Sigmoid colon (tissue), 7 donors: ENCODE measurements around the gene ZNF777. TPM values are rescaled to one million over a fixed set of nuclear protein-coding genes. Genes with fewer than 3 reads are reported as not detected.
A peak's percentile ranks its signal among the peaks of the same experiment; 100 is the strongest.

ENCODE experiments used
- DNase-seq: peaks from one replicate; pipeline ENCODE4 v3.0.0-alpha.2; 2019
- H3K27ac ChIP-seq, 4 donors: fragments of 200-600 bp; sonication (generic); one replicate each; pipeline ENCODE4 v1.5.1; 2016 to 2019; ENCODE audit warnings: mild to moderate bottlenecking in 1 of 4
- H3K27me3 ChIP-seq, 3 donors: fragments of 200-600 bp; sonication (generic); one replicate each; pipeline ENCODE4 v1.5.1; 2019; ENCODE audit warnings: mild to moderate bottlenecking in 1 of 3
- H3K36me3 ChIP-seq, 4 donors: fragments of 200-600 bp; sonication (generic); one replicate each; pipeline ENCODE4 v1.5.1; 2016 to 2019
- H3K4me1 ChIP-seq, 4 donors: fragments of 200-600 bp; sonication (generic); one replicate each; pipeline ENCODE4 v1.5.1; 2017 to 2019
- H3K4me3 ChIP-seq, 4 donors: fragments of 200-600 bp; sonication (generic); one replicate each; pipeline ENCODE4 v1.5.1; 2017 to 2019; ENCODE audit warnings: mild to moderate bottlenecking in 2 of 4, moderate library complexity in 1 of 4
- H3K9me3 ChIP-seq, 4 donors: fragments of 200-600 bp in 3 of 4; sonication (generic) in 3 of 4; one replicate each; pipeline versions ENCODE4 v1.5.1 to v1.6.1; 2013 to 2019
- CTCF ChIP-seq, 4 experiments: fragments of 450-650 bp in 3 of 4; fragments of 200-600 bp in 1 of 4; IDR thresholded peaks; one replicate each; pipeline ENCODE4 v1.5.1; 2016 to 2019; ENCODE audit warnings: antibody characterized with exemption in 4 of 4, mild to moderate bottlenecking in 3 of 4, moderate library complexity in 2 of 4
- EP300 ChIP-seq, 4 donors: sonication (generic); formaldehyde crosslinking; IDR thresholded peaks; one replicate each; pipeline ENCODE4 v1.6.1; 2017; ENCODE audit warnings: antibody characterized with exemption in 4 of 4
- POLR2A ChIP-seq, 2 donors: fragments of 450-650 bp; IDR thresholded peaks; one replicate each; pipeline ENCODE4 v1.6.1; 2016; ENCODE audit warnings: antibody characterized with exemption in 2 of 2, mild to moderate bottlenecking in 2 of 2, moderate library complexity in 2 of 2
- POLR2AphosphoS5 ChIP-seq, 4 donors: sonication (generic); formaldehyde crosslinking; IDR thresholded peaks; one replicate each; pipeline ENCODE4 v1.6.1; 2017; ENCODE audit warnings: antibody characterized with exemption in 4 of 4
- WGBS, 2 donors: extraction: QIAGEN DNeasy Blood & Tissue Kit; methylation state at CpG; one replicate each; pipeline ENCODE4 v1.1.7; 2013; 5-methylcytosine and 5-hydroxymethylcytosine counted together
- intact Hi-C: fragments of 100-400 bp; cut with DNase I; formaldehyde crosslinking; loops from one replicate; pipeline ENCODE4 v1.15.1; 2023
- polyA plus RNA-seq, 3 donors: library from polyadenylated mRNA; stranded (reverse); fragments of 200-250 nt; gene quantifications; one replicate each; pipeline ENCODE4 v1.2.3, GENCODE V29; 2013
- total RNA-seq, 4 donors: library from RNA; depleted of rRNA; stranded (reverse); fragments of >200 nt; gene quantifications; one replicate each; pipeline ENCODE4 v1.1.0, GENCODE V29; 2016
- donor health status: healthy with polysubstance abuse.
- donor health status: Bipolar disorder and iron deficiency.
- donor health status: healthy.

ZNF777 gene
- total and polyA plus RNA-seq, 7 donors, result 4.2 to 8.8 (median 6.6) TPM

GRCh38 chr7:149427096-149427680, 33.7 kb downstream of the ZNF777 start:
- DNase-seq, result no peak
- Histone ChIP-seq H3K4me1 (peaks cover 0 to 12% (median 10%) of the 10 kb centered on the region in 4 donors), H3K4me3 (no peak overlapping the region), H3K9me3 (no peaks in the 10 kb centered on the region), H3K27me3 (peaks cover 0 to 11% (median 0%) of the 10 kb centered on the region in 3 donors), H3K27ac (no peak overlapping the region), H3K36me3 (peaks cover 4 to 18% (median 9%) of the 10 kb centered on the region in 4 donors)
- WGBS, 2 donors, result 93 to 95% methylated on average over 4 of the region's 4 CpGs
- TF ChIP-seq POLR2AphosphoS5 (IDR thresholded peaks at IDR 0.05) (no peak), POLR2A (IDR thresholded peaks at IDR 0.05) (no peak)
- intact Hi-C loops, result no loop called here

GRCh38 chr7:149423449-149424110, 37.3 kb downstream of the ZNF777 start:
- WGBS, 2 donors, result 57 to 71% methylated on average over 24 of the region's 24 CpGs
- Histone ChIP-seq H3K36me3 (no peaks in the 10 kb centered on the region), H3K4me1 (peaks cover 0 to 16% (median 12%) of the 10 kb centered on the region in 4 donors), H3K4me3 (peak overlapping the region in 2 of 4 donors; percentile 43 to 52), H3K27ac (no peak overlapping the region), H3K27me3 (peaks cover 0 to 11% (median 0%) of the 10 kb centered on the region in 3 donors), H3K9me3 (no peaks in the 10 kb centered on the region)
- TF ChIP-seq POLR2AphosphoS5 (IDR thresholded peaks at IDR 0.05) (no peak), POLR2A (IDR thresholded peaks at IDR 0.05) (no peak), CTCF (IDR thresholded peaks at IDR 0.05) (no peak), EP300 (IDR thresholded peaks at IDR 0.05) (no peak)
- DNase-seq, result no peak
- intact Hi-C loops, result loop anchor here (2.0 to 5.0 kb wide), 3 partner anchors 37 to 161 kb away; partner anchors contain the start of genes ZNF746, ZNF777 and ZNF783

GRCh38 chr7:149422914-149423301, 38.0 kb downstream of the ZNF777 start:
- WGBS, 2 donors, result 2 to 6% methylated on average over 35 of the region's 35 CpGs
- peak overlapping the region in 2 of 4 donors; percentile 5 to 21 for H3K27ac ChIP-seq

GRCh38 chr7:149422162-149422913, 38.5 kb downstream of the ZNF777 start:
- Histone ChIP-seq H3K4me1 (peaks cover 0 to 16% (median 12%) of the 10 kb centered on the region in 4 donors), H3K36me3 (no peaks in the 10 kb centered on the region), H3K9me3 (no peaks in the 10 kb centered on the region), H3K27me3 (peaks cover 0 to 11% (median 0%) of the 10 kb centered on the region in 3 donors), H3K27ac (peak overlapping the region in 3 of 4 donors; percentile 5 to 27 (median 21)), H3K4me3 (peak overlapping the region; percentile 29 to 52 (median 46))
- intact Hi-C loops, result loop anchor here (2.0 to 5.0 kb wide), 3 partner anchors 38 to 160 kb away; partner anchors contain the start of genes ZNF746, ZNF777 and ZNF783
- no peak for DNase-seq
- 2 to 3% methylated on average over 68 of the region's 68 CpGs for WGBS, 2 donors
- TF ChIP-seq POLR2AphosphoS5 (IDR thresholded peaks at IDR 0.05), result no peak
- peak in 1 of 4 experiments; percentile 36 for TF ChIP-seq CTCF (IDR thresholded peaks at IDR 0.05)

More at GRCh38 chr7:149422914-149423301, 38.0 kb downstream of the ZNF777 start:
- H3K4me3 ChIP-seq, result peak overlapping the region; percentile 8 to 52 (median 46)
- peaks cover 0 to 11% (median 0%) of the 10 kb centered on the region in 3 donors for H3K27me3 ChIP-seq
- H3K36me3 ChIP-seq, result no peaks in the 10 kb centered on the region
- no peaks in the 10 kb centered on the region for H3K9me3 ChIP-seq
- no peak for DNase-seq
- TF ChIP-seq EP300 (IDR thresholded peaks at IDR 0.05) (no peak), POLR2AphosphoS5 (IDR thresholded peaks at IDR 0.05) (no peak), CTCF (IDR thresholded peaks at IDR 0.05) (no peak), POLR2A (IDR thresholded peaks at IDR 0.05) (no peak)
- peaks cover 0 to 16% (median 12%) of the 10 kb centered on the region in 4 donors for H3K4me1 ChIP-seq
- intact Hi-C loops, result loop anchor here (2.0 to 5.0 kb wide), 3 partner anchors 38 to 160 kb away; partner anchors contain the start of genes ZNF746, ZNF777 and ZNF783
